Middle frontal gyrus (tissue), 1 donor: Measurements from ENCODE around the gene ST6GALNAC3.

Source experiments
- DNase-seq: peaks from one replicate; pipeline ENCODE4 v3.0.0-alpha.2; 2015; ENCODE audit warnings: low spot score; ENCODE audit errors: extremely low spot score

Gene ST6GALNAC3

DNA sequence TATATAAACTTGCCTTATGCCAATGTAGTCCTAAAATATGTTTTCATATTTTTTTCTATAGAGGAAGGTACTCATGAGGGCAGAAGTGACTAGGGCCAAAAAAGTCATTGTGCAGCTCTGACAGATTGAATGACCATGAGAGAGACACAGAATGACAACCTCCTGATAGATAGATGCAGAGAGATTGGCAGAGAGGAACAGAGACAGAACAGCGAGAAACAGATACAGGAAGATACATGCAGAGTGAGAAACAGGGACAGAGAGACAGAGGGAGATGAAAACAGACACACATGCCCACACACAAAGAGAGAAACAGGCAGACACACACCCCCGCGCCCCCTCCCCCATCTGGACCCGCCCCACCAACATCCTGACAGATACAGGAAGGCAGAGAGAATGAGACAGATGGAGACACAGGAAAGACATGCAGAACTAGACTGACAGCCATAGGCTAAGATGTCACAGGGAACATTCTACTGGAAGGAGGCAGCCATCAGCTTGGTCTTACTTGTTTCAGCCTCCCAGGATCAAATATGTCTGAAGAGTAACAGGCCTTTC, 211.1 kb downstream of the ST6GALNAC3 start:
- DNase-seq, result no peak

DNA sequence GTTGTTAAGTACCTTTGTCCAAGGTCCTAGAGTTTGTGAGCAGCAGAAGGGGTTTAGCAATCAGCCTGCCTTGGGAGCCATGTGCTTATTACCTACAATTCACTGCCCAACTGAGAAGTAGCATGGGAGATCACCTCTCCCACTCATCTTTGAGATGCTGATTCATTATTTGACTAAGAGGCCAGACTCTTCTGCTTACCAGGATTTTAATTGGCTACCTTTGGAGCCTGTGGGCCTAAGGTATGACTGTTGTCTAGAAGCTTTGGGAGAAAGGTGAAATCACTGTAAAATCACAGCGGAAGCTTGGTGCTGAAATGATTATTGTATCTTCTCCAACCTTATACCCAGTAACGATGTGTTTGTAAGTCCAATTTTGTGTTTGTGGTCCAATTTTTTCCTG, 213.4 kb downstream of the ST6GALNAC3 start:
- no peak for DNase-seq

DNA sequence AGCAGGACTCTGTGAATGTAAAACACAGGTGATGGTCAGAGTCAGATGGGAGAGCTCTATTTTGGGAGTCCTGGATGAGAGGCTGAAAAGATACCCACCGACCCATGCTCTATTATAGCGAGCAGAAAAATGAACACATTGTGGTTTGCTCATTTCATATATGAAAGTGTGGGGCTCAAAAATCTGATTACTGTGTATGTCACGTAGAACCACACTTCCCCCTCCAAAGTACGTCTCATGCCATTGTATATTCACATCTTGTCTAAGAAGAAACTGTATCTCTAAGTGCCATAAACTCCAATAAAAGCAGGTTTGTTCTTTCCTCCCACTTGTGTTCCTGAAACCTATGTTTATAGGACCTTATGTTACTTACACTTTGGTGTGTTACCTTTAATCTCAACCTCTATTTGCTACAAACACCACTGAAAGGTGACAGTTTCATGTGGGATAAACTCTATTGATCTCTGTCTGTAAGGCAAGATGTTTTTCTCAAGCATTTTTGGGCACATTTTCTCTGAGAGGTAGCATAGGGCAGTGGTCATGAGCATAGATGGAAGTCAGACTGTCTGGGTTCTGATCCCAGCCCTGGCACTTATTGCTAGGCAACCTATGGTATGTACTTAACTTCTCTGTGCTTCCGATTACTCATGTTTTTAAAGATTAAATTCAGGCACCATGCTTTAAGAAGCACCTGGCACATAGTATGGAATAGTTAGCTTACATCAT, 214.4 kb downstream of the ST6GALNAC3 start:
- no peak for DNase-seq

DNA sequence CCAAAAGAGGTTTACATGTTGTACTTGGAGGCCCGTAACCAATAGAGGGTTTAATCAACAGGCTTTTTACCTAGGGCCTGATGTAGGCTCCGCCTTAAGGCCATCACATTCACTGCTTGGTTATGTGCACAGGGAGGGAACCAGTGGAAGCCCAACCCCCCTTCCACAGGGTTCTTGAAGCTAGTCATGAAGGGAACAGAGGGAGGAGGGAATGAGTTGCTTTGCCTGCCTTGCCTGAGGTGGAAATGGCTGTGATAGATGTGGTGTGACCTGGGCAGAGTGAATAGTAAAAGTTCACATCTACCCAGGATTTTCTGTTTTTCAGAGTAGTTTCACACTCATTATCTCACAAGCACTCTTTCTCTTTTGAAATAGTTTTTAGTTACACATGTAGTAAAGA, 215.1 kb downstream of the ST6GALNAC3 start:
- no peak for DNase-seq

DNA sequence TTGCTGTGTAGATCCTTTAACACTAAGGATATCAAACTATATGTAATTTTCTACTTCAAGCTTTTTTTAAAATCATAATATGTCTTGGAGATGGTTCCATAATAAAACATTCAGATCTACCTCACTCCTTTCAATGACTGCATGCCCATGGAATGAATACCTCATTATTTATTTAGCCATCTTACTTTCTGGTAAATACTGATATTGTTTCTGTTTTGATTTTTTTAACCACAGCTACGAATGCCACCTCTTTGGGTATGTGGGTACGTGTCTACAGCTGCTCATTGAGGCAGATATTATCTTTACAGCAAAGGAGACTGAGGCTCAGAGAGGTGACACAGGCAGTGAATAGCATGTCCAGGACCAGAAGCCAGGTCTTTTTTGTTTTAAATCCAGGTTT, 215.7 kb downstream of the ST6GALNAC3 start:
- no peak for DNase-seq

DNA sequence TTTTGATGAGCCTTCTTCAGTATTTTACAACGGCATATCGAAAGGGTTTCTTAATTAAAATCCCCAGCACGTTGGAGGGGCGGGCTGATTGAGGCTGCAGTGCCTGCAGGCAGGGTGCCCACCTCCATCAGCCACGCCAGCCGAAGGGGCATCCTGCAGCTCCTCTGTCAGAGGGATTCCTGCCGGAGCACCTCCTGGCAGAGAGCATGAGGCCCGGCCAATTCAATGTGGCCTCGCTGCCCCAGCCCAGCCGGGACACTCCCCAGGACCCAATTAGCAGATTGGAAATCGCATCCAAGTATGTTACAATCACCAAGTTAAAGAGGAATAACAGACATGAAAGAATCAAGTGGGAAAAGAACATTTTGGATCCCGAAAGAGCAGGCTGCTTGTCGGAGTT, 216.6 kb downstream of the ST6GALNAC3 start:
- DNase-seq, result no peak

DNA sequence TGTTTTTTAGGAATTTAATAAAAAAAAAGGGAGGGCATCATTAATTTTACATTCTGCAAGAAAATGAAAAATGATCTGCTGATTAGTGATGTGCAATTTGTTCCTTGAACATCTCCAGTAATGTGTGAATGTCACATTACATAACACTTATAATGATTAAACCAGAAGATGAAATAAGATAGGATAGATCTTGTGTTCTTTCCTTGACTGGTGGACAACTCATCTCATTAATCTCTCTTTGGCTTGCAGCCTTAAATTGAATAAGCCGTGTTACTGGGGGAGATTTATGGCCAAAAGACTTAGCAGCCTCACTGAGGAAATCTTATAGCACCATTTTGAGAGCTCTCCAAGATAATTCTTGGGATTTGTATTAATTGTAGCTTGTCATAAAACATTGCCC, 217.2 kb downstream of the ST6GALNAC3 start:
- no peak for DNase-seq

DNA sequence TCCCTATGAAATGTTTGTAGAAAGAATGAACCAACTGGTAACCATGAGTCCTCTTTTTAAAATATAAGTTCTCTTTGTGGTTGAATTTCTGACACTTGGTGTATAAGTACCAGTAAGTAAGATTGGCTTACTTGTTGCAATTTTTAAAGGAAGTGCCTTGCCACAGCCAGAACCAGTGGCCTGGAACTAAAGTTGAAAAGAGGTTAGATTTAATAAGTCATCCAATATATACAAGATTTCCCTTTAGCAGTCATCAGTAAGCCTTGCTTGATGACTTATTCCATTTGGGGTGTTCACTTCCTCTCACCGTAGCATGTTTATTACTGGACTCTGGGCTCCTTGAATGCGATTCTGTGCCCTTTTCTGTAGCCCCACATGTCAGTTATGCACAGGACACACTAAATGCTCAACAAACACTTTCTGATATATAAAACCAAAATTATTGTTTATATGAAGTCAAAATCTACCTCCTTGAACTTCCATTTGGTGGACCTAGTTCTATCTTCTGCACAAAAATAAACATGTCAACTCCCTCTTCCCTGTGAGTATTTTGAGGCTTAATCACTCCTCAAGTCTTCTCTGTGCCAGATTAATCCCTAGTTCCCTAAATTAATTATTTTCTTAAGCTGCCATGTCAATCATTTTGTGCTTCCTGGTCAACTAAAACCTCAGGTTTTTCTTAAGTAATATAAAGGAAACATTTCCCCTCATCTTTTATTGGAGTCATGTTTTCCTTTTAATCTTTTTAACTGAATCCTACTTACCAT, 218.1 kb downstream of the ST6GALNAC3 start:
- DNase-seq, result no peak

DNA sequence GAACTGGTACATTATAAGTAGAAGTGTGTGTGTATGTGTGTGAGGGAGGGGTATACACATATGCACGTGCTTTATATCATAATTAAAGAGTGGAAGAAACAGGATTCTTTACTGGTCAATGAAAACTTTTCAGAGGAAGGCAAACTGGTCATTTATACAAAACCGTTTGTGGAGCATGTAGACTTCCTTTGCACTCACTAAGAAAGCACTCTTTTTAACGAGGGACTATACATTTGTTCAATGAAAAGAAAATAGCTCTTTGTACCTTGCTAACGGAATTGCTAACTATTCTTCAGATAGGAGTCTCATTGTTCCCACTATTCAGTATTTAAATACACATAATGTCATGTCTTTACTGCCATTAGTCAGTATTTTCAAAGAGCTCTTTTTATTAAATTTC, 219.3 kb downstream of the ST6GALNAC3 start:
- DNase-seq, result no peak

DNA sequence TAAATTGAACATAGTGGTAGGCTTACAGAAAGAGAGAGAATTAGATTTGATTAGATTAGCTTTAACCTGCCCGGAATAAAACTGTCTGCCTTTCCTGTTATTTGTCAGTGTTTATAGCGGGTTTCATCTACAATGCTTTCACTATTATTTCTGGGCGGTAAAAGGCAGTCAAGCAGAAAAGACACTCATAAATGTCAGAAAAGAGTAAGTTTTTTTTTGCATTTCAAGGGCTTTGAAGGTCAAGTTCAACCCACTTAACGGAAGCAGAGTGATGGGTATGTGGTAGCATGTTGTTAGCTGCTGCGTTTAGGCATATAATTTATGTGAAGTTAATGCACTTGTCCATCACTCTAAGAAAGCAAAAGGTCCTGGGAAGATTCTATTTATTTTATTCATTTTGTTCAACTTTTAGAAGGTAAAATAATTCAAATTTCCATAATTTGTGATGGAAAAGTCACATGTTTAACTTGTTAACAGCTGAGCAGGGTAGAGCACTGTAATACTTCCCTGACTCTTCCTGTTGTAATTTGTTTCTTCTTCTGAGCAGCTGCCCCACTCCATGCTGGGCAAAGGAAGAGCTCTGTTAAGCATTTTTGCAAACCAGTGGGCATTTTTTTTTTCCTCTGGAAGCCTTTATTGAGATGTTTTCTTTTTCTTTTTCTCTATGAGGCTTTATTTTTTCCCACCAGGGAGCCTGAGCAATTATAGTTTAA, 220.1 kb downstream of the ST6GALNAC3 start:
- no peak for DNase-seq

DNA sequence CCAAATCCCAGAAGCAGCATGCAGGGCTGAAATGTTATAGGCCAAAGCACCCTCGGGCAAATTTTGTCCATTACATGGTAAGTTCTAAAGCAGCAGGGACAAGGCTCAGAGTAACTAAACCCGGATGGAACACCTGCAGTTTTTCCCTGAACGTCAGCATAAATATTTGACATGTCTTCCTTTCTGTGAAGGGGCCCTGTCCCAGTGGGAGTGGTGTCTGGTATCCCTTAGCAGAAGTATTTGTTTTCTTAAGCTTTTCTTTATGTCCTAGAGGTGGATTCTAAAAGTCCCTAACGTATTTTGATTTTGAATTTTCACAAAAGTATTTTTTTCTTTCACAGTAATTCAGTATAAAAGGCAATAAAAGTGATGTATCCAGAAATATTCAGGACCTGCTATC, 223.9 kb downstream of the ST6GALNAC3 start:
- DNase-seq, result no peak

DNA sequence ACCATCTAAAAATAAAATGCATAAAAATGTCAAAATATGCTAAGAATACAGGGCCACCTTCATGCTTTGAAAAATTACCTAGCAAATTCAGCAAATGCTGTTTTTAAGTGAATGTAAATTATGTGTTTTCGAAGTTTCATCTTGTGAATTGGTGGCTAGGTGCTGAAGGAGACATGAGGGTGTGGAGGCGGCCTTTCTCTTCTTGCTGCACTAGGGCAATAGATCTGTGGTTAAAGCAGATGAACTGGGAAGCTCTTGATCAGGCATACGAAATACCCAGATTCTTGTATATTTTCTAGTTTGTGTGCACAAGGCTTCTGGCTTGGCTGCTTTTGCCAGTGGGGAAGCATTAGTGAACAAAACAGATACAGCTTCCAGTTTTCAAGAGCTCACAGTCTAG, 224.5 kb downstream of the ST6GALNAC3 start:
- DNase-seq, result no peak

DNA sequence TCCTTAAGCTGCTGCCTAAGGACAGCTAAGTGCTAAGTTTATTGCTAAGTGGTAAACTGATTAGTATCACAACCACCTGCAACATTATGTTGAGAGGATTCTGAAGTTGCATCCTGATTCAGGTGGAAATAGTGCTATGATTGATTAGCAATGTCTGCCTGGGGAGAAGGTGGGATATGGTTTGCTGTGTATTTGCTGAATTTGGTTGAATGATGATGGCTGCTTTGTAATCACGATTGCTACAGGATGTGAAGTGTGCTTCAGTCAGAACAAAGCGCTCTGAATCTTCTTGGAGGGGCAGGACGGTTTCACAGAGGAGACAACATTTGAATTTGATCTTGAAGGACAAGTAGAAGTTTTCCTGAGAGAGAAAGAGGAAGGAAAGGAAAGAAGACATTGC, 226.0 kb downstream of the ST6GALNAC3 start:
- DNase-seq, result no peak

DNA sequence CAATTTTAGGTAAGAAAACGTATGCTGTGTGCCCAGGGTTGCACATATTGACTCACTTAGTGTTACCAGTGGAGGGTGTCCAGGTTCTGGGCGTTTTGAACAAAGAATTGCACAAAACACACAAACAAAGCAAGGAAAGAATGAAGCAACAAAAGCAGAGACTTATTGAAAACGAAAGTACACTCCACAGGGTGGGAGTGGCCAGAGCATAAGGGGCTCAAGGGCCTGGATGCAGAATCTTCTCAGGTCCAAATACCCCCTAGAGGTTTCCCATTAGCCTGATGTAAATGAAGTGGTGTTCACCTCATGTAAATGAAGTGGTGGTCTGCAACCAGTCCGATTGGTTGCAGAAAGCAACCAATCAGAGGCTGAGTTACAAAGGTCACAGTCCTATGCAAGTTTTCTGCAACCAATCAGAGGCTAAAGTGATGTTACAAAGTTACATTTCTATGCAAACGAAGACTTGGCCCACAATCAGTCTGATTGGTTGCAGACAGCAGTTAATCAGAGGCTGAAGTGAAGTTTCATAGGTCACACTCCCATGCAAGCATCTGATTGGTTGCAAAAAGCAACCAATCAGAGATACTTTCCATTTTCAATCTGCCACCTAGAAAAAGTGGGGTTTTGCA, 228.3 kb downstream of the ST6GALNAC3 start:
- DNase-seq, result no peak

DNA sequence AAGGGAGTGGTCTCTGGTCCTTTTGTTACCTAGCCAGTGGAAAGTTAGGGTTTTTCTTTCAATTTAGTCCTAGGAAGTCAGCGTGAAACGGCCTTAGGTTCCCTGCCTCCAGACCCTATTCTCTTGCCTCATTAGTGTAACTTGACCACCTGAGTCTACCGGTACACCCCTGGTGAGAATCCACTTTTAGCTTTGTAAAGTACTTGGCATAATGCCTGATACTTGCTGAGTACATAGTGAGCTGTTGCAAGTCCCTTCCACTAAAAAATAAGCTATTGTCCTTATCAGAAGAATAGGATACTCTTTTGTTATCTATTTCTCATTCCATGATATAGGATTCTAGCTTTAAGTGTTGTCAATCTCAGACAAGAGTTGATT, 228.8 kb downstream of the ST6GALNAC3 start:
- DNase-seq, result no peak

DNA sequence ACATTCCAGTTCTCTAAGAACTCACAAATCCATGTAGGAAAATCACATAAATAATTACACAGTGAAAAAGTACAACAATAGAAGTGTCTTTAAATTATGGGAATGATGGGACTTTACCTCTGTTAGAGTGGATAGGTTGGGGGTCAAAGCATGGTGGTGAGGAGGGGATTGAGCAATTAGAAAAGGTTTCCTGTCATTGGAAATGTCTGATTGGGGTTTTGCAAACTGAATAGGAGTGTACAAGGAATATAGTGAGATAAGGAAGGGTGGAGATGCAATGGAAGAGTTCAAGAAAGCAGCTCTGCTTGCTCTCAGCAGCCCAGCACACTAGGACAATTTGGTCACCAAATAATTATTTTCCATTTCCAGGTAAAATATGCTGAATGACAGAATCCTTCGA, 238.8 kb downstream of the ST6GALNAC3 start:
- DNase-seq, result no peak

DNA sequence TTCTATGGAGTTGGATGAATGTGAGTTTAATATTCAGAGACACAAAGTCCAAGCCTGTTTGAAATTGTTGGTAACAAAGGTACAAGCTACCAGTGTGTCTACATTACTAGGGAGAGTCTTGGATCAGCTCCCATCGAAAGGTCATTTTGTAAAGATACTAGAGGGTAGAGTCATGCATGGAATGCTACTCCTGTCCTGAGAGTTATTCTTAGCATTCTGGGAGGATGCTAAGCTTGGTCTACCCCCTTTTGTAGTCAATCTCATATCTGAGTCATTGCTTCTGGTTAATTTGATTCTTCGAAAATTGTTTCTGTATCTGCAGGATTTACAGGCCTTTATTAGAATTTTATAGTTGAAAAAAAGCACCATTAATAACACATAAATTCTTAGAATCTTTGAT, 240.2 kb downstream of the ST6GALNAC3 start:
- no peak for DNase-seq

DNA sequence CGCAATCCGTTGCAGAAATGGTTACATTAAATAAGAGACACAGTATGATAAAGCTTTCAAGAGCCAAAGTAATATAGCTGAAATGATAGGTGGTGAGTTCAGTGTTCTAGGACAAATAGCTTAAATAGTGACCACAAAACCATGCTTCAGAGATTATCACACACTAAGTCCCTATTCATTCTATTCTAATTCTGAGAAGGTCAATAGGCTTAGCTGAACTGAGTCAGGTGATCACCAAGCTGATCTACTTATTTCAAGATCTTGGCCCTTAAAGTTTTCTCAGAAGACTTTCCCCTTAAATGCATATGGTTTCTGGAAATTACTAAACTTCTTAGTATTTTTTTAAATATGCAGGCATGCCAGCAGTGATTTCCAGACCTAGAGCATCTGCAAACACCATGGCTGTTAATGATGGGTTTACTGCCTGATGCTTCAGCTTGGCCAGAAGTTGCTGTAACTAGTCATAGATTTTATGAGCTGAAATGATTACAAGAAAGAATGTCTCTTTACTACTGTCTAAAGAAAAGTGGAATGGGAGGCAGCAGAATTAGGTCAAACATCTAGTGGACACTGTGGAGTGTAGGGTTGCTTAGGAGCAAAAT, 242.9 kb downstream of the ST6GALNAC3 start:
- no peak for DNase-seq

DNA sequence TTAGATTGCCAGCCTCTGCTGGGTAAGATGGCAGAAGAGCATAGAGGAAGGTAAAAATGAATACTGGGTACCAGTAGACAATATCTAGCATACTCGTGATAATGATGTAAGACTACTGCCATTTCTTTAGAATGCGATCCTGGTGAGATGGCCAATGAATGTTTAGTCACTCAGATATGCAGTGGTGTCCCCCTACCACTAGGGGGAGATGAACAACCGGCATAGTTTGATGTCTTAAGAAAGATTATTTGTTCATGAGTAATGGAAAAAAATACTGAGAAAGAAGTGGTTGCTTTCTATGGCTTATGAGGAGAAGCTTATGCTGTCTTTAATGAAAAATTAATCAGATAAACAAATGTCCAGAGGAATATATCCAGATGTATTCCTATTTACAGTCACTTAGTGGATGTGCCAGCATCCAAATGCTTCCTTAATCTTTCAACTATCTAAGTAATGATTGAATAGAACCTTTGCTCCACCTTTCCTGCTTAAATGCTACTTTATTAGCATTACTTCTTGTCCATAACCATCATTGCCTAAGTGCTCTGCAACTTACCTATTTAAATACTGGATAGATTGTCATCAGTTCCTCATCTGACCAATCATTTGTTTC, 256.6 kb downstream of the ST6GALNAC3 start:
- no peak for DNase-seq

DNA sequence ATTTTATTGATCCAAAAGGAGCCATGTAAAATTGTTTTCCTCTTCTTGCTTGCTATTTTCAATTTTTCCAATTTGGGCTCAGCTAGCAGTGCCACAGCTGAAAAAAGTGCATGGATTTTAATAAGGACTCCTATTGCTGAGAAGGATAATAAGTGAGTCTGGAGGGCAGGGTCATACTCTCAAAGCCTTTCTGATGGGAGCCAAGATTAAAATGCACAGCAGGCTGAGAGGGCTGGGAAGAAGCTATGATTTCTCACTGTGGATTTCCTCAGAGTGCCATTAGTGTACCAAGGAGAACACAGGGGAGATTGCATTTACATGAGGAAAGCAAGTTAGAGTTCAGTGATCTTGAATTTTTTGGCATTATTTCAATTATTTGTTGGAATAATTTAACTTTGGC, 261.3 kb downstream of the ST6GALNAC3 start:
- DNase-seq, result no peak

DNA sequence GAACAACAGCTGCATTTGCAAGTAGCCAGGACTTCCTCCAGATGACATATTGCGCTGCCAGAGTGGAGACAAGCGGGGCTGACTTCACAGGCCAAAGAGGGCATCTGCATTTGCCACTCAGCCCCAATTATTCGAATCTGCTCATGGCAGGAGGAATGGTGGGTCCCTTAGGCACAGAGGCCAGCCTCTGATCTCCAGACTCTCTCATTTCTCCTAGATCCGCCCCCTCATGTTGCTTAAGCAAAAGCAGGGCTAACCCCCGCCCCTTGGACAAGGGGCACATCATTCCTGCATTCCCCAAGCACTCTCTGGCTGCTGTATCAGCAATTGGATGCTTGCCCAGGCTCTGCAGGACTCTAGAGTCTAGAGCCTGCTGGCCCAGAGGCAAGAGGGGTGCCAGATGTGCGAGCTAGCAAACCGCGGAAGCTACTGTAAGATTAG, 262.4 kb downstream of the ST6GALNAC3 start:
- no peak for DNase-seq
